DOHH2 (cell line): ENCODE measurements around the gene COX4I1.

ENCODE experiments used
- H3F3A ChIP-seq: fragments of 200-600 bp; sonication (generic), shearing (Covaris generic); 2 replicates; pipeline ENCODE4 v1.6.0; 2016; ENCODE audit warnings: antibody characterized with exemption, mild to moderate bottlenecking; ENCODE audit not compliant: control insufficient read depth, insufficient read depth
- H3K27ac ChIP-seq: fragments of 200-600 bp; sonication (generic); 2 replicates; pipeline ENCODE4 v1.5.1; 2014; ENCODE audit warnings: low read depth, mild to moderate bottlenecking, low read length, moderate library complexity
- H3K27me3 ChIP-seq: fragments of 200-600 bp; sonication (generic); 2 replicates; pipeline ENCODE4 v1.6.1; 2014; ENCODE audit warnings: mild to moderate bottlenecking, low read length, mixed read lengths; ENCODE audit not compliant: control insufficient read depth
- H3K36me3 ChIP-seq: fragments of 200-600 bp; sonication (generic); 2 replicates; pipeline ENCODE4 v1.6.1; 2014; ENCODE audit warnings: mild to moderate bottlenecking, low read length, moderate library complexity, mixed read lengths; ENCODE audit not compliant: control insufficient read depth
- H3K4me1 ChIP-seq: fragments of 200-600 bp; sonication (generic); 2 replicates; pipeline ENCODE4 v1.6.1; 2014; ENCODE audit warnings: mild to moderate bottlenecking, low read length, mixed read lengths; ENCODE audit not compliant: control insufficient read depth
- H3K4me2 ChIP-seq: fragments of 200-600 bp; sonication (generic); 2 replicates; pipeline ENCODE4 v1.6.0; 2014; ENCODE audit warnings: mild to moderate bottlenecking, low read length, moderate library complexity
- H3K4me3 ChIP-seq: fragments of 200-600 bp; sonication (generic); 2 replicates; pipeline ENCODE4 v1.5.1; 2014; ENCODE audit warnings: mild to moderate bottlenecking, low read length, mixed read lengths
- H3K79me2 ChIP-seq: fragments of 200-600 bp; sonication (generic); 2 replicates; pipeline ENCODE4 v1.6.1; 2014; ENCODE audit warnings: mild to moderate bottlenecking, low read length, mixed read lengths; ENCODE audit not compliant: control insufficient read depth
- H3K9me2 ChIP-seq: fragments of 200-600 bp; sonication (generic); replicated peaks from 2 replicates; pipeline ENCODE4 v1.6.1; 2014; ENCODE audit warnings: mild to moderate bottlenecking, low read length, mixed read lengths; ENCODE audit not compliant: control insufficient read depth
- H3K9me3 ChIP-seq: fragments of 200-600 bp; sonication (generic); 2 replicates; pipeline ENCODE4 v1.6.1; 2014; ENCODE audit warnings: antibody characterized with exemption, low read length, mixed read lengths; ENCODE audit not compliant: control insufficient read depth, insufficient read depth
- H4K20me1 ChIP-seq: fragments of 200-600 bp; sonication (generic); 2 replicates; pipeline ENCODE4 v1.6.0; 2014; ENCODE audit warnings: low read depth, mild to moderate bottlenecking, antibody characterized with exemption, low read length, moderate library complexity; ENCODE audit not compliant: control insufficient read depth, insufficient read depth
- EZH2phosphoT487 ChIP-seq: fragments of 200-600 bp; sonication (generic); IDR thresholded peaks from 2 replicates; pipeline ENCODE4 v1.6.1; 2017; ENCODE audit warnings: borderline replicate concordance, mild to moderate bottlenecking, antibody characterized with exemption, low read length, moderate library complexity, mixed read lengths
- TF ChIP-seq, protein P1 (sequence below): fragments of 200-600 bp; sonication (generic); IDR thresholded peaks from one replicate; pipeline ENCODE4 v1.5.1; 2014; ENCODE audit warnings: antibody characterized with exemption, mild to moderate bottlenecking, low read depth, low read length; ENCODE audit not compliant: poor library complexity, severe bottlenecking

The COX4I1 gene

DNA sequence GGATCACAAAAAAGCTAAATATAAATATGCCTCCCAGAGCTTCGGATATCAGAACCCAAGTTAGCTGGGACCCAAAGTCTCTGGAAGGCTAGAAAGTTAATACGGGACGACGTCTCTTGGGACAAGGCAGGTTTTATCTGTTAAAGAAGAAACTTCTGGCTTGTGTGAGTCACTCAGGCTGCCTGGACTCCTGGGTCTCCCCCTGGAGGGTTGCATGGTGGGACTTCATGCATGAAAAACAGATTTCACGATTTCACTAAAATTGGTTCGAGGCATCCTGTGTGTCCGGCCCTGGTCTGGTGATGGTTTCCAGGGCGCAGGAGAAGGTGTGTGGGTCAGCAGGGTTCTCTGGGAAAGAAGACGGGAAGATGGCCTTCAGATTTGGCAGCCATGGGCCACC lies 47.0 kb downstream of the COX4I1 start:
- H3F3A ChIP-seq, result no peaks in the 10 kb centered on the region; the same call in 1 of the 2 replicates
- TF ChIP-seq EZH2phosphoT487, result no peak
- TF ChIP-seq, protein P1, sequence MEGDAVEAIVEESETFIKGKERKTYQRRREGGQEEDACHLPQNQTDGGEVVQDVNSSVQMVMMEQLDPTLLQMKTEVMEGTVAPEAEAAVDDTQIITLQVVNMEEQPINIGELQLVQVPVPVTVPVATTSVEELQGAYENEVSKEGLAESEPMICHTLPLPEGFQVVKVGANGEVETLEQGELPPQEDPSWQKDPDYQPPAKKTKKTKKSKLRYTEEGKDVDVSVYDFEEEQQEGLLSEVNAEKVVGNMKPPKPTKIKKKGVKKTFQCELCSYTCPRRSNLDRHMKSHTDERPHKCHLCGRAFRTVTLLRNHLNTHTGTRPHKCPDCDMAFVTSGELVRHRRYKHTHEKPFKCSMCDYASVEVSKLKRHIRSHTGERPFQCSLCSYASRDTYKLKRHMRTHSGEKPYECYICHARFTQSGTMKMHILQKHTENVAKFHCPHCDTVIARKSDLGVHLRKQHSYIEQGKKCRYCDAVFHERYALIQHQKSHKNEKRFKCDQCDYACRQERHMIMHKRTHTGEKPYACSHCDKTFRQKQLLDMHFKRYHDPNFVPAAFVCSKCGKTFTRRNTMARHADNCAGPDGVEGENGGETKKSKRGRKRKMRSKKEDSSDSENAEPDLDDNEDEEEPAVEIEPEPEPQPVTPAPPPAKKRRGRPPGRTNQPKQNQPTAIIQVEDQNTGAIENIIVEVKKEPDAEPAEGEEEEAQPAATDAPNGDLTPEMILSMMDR, result no peak
- no peaks in the 10 kb centered on the region for H3K79me2 ChIP-seq
- no peaks in the 10 kb centered on the region for H3K9me3 ChIP-seq
- no peaks in the 10 kb centered on the region for H3K9me2 ChIP-seq
- H3K4me3 ChIP-seq, result no peak overlapping the region
- peaks cover 10% of the 10 kb centered on the region for H3K4me1 ChIP-seq
- no peaks in the 10 kb centered on the region for H3K36me3 ChIP-seq
- no peak overlapping the region for H3K27ac ChIP-seq
- no peaks in the 10 kb centered on the region for H4K20me1 ChIP-seq
- H3K4me2 ChIP-seq, result no peak overlapping the region
- H3K27me3 ChIP-seq, result no peaks in the 10 kb centered on the region

- no peaks in the 10 kb centered on the region for H4K20me1 ChIP-seq
- no peaks in the 10 kb centered on the region for H3K9me3 ChIP-seq
- H3K79me2 ChIP-seq, result no peaks in the 10 kb centered on the region
- H3K4me2 ChIP-seq, result no peak overlapping the region
- H3F3A ChIP-seq, result no peaks in the 10 kb centered on the region; the same call in 1 of the 2 replicates
- peaks cover 10% of the 10 kb centered on the region for H3K4me1 ChIP-seq
- no peaks in the 10 kb centered on the region for H3K27me3 ChIP-seq
- no peaks in the 10 kb centered on the region for H3K9me2 ChIP-seq
- H3K36me3 ChIP-seq, result no peaks in the 10 kb centered on the region
- TF ChIP-seq EZH2phosphoT487, result no peak
- TF ChIP-seq, protein P1, result no peak
- H3K27ac ChIP-seq, result no peak overlapping the region
- H3K4me3 ChIP-seq, result no peak overlapping the region
Observed at GRCh38 chr16:85847036-85847435, 47.5 kb downstream of the COX4I1 start.

DNA sequence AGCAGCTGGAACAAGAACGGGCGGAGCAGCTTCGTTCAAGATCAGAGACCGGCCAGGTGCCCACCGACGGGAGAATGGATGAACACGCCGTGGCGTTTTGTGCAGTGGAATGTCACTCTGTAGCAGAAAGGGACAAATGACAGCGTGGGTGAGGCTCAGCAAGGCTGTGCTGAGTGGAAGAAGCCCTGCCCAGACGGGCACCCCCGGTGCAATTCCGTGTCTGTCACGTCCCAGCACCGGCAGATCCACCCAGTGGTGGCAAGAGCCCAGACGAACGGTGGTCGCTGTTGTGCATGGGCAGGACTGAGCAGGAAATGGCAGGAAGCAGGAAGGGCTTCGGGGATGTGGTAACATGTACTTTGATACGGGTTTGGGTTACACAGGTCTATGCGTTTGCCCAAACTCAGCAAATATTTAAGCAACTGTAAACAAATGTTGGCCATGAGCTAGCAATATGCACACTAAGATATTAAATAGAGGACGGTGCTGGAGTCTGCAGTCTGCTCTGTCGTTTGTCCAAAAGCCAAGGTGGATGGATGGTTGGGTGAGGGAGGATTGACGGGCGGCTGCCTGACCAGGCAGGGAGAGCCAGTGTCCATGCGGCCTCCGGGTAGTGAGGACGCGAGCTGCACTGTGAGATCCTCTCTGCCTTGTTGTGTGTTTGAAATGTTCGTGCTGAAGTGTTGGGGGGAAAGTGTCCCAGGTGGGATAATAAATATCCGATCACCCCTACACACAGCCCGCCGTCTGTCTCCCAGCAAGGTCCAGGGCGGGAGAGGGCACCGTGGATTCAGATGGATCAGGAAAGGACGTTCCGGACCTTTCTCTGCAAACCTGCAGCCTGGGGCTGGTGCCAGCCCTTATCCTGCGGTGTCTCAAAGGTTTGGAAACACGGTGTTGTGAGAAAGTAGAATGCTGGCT lies 48.4 kb downstream of the COX4I1 start:
- H3K27me3 ChIP-seq, result no peaks in the 10 kb centered on the region
- H3K4me2 ChIP-seq, result no peak overlapping the region

More for the DNA sequence above, 48.4 kb downstream of the COX4I1 start:
- Histone ChIP-seq H3K4me1 (peaks cover 10% of the 10 kb centered on the region), H4K20me1 (no peaks in the 10 kb centered on the region), H3K79me2 (no peaks in the 10 kb centered on the region), H3K4me3 (no peak overlapping the region), H3K9me2 (no peaks in the 10 kb centered on the region), H3K36me3 (no peaks in the 10 kb centered on the region), H3K27ac (no peak overlapping the region), H3K9me3 (no peaks in the 10 kb centered on the region), H3F3A (no peaks in the 10 kb centered on the region; the same call in 1 of the 2 replicates)
- TF ChIP-seq EZH2phosphoT487, result no peak
- TF ChIP-seq, protein P1, result no peak
